Spinal cord (tissue), 10 donors: Measurements from ENCODE around the gene LPXN. TPM values are rescaled to one million over a fixed set of nuclear protein-coding genes. Genes with fewer than 3 reads are reported as not detected.

Experiments
- DNase-seq, 6 donors: peaks; one replicate each; pipeline versions ENCODE4 v3.0.0 to v3.0.0-alpha.2; 2013 to 2015; ENCODE audit warnings: low spot score in 6 of 6, low read depth in 4 of 6
- H3K27ac ChIP-seq: one replicate; pipeline ENCODE4 v1.5.1; 2013; ENCODE audit warnings: low read depth, low read length, control low read depth
- H3K27me3 ChIP-seq: one replicate; pipeline ENCODE4 v1.6.1; 2013; ENCODE audit warnings: low read length; ENCODE audit not compliant: control insufficient read depth, insufficient read depth
- H3K36me3 ChIP-seq: one replicate; pipeline ENCODE4 v1.6.1; 2013; ENCODE audit warnings: low read length; ENCODE audit not compliant: control insufficient read depth, insufficient read depth
- H3K4me1 ChIP-seq: one replicate; pipeline ENCODE4 v1.6.1; 2013; ENCODE audit warnings: low read length; ENCODE audit not compliant: control insufficient read depth, insufficient read depth
- H3K4me3 ChIP-seq: one replicate; pipeline ENCODE4 v1.5.1; 2013; ENCODE audit warnings: low read depth, low read length, control low read depth
- H3K9me3 ChIP-seq: one replicate; pipeline ENCODE4 v1.6.1; 2013; ENCODE audit warnings: low read length; ENCODE audit not compliant: control insufficient read depth, insufficient read depth
- WGBS: methylation state at CpG from one replicate; pipeline ENCODE4 v1.1.5; 2013; ENCODE audit warnings: missing lambda C conversion rate; ENCODE audit not compliant: insufficient coverage; 5-methylcytosine and 5-hydroxymethylcytosine counted together
- polyA plus RNA-seq, 2 donors: library from polyadenylated mRNA; unstranded; fragments of 120-200 nt; gene quantifications; one replicate each; pipeline ENCODE4 v1.2.1, GENCODE V29; 2013; ENCODE audit not compliant: insufficient read length in 2 of 2
- total RNA-seq, 2 donors: library from RNA; depleted of rRNA in 1 of 2; stranded (reverse); fragments of 120-200 nt in 1 of 2; fragments of >200 nt in 1 of 2; gene quantifications; one replicate each; pipeline versions ENCODE4 v1.2.3 to v1.2.4, GENCODE V29; 2013 to 2014
- donor health status: healthy.

Gene LPXN
- total and polyA plus RNA-seq, 4 donors = 5.8 to 9.3 (median 6.5) TPM

DNA sequence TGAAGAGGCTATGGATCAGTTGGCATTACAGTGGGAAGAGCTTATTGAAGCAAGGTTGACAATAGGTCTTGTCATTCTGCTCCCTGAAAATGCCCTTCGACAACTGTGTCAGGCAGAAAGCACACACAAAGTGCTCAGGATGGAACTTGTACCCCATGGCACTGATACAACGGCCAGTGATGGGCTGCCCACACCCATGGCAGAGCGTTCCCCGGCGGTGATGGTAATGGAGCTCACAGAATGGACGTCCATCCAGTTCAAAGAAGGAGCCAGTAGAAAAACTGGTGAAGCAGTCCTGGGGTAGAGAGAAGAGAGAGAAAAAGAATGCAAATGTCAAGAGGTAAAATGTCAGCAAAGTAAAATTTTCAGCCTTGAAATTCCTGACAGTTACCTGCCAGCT lies 48.2 kb downstream of the LPXN start:
- Histone ChIP-seq H3K4me3 (no peak overlapping the region), H3K27ac (no peak overlapping the region), H3K36me3 (peaks cover 13% of the 10 kb centered on the region), H3K9me3 (no peaks in the 10 kb centered on the region), H3K4me1 (no peaks in the 10 kb centered on the region), H3K27me3 (no peaks in the 10 kb centered on the region)
- WGBS = 96% methylated on average over 6 of the region's 6 CpGs
- no peak for DNase-seq

DNA sequence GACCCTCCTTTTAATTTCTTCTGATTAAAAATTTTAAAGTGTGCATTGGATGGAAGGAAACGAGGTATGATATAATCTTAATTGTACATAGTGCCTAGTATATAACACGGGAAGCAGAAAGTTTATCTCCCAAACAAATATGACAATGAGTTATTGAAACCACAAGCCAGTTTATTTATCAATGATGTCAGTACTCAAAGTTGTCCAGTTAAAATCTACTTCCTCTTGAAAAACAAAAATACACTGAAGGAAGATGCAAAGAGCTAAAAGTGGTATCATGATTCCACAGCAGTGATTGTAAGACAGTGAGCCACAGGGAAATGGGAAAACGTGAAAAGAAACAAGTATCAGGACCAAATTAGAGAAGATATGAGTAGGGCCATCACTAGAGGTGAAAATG lies 48.9 kb downstream of the LPXN start:
- no peaks in the 10 kb centered on the region for H3K27me3 ChIP-seq
- no peak overlapping the region for H3K27ac ChIP-seq
- no peaks in the 10 kb centered on the region for H3K9me3 ChIP-seq
- DNase-seq = no peak
- H3K36me3 ChIP-seq = peaks cover 7% of the 10 kb centered on the region
- H3K4me3 ChIP-seq = no peak overlapping the region
- H3K4me1 ChIP-seq = no peaks in the 10 kb centered on the region
- WGBS = 85% methylated on average over 1 of the region's 3 CpGs

- WGBS = no CpG with 5 or more reads among the region's 6 CpGs
- H3K4me3 ChIP-seq = no peak overlapping the region
- no peaks in the 10 kb centered on the region for H3K27me3 ChIP-seq
- DNase-seq = peak in 1 of 6 donors; percentile 10
- H3K27ac ChIP-seq = no peak overlapping the region
- H3K4me1 ChIP-seq = no peaks in the 10 kb centered on the region
- H3K36me3 ChIP-seq = peaks cover 5% of the 10 kb centered on the region
- no peaks in the 10 kb centered on the region for H3K9me3 ChIP-seq
Observed at GRCh38 chr11:58525037-58525614, 50.5 kb downstream of the LPXN start.

DNA sequence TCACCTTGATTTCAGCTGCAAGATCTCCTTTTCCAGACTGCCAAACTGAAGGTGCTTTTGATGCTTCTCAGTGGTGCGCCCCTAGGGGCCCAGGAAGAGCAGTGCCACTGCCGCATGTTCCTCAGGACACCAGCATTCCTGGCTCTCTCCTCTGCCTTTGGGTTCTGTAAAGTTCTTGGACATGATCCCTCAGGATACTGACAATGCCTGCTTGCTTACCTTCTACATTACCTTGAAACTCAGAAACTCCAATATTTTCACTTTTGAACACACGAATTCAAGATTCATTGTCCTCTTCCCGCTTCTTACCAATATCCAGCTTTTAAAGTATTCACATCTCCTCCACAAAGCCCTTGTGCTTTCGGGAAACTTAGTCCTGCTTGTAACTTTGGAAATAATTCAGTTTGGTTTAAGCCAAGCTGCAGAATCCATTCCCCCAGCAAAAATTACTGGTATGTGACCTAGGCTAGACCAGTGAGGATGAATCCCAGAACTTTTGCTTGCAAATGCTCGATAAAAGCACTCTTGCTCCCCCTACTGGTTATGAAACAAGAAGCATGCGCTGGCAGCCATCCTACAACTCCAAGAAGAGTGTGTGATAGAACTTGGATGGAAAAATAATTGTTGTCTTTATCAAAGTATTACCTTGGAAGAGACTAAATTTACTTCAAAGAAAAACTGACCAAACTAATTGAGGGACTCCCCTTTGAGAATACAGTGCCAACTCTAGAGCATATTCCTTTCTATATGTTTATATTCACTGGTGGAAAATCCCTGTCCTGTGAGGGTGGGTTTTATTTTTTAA lies 51.2 kb downstream of the LPXN start:
- Histone ChIP-seq H3K4me1 (no peaks in the 10 kb centered on the region), H3K27me3 (no peaks in the 10 kb centered on the region), H3K36me3 (peaks cover 3% of the 10 kb centered on the region), H3K9me3 (no peaks in the 10 kb centered on the region), H3K27ac (no peak overlapping the region), H3K4me3 (no peak overlapping the region)
- WGBS = 13% methylated on average over 3 of the region's 7 CpGs
- peak; percentile 64 to 93 (median 67) for DNase-seq

DNA sequence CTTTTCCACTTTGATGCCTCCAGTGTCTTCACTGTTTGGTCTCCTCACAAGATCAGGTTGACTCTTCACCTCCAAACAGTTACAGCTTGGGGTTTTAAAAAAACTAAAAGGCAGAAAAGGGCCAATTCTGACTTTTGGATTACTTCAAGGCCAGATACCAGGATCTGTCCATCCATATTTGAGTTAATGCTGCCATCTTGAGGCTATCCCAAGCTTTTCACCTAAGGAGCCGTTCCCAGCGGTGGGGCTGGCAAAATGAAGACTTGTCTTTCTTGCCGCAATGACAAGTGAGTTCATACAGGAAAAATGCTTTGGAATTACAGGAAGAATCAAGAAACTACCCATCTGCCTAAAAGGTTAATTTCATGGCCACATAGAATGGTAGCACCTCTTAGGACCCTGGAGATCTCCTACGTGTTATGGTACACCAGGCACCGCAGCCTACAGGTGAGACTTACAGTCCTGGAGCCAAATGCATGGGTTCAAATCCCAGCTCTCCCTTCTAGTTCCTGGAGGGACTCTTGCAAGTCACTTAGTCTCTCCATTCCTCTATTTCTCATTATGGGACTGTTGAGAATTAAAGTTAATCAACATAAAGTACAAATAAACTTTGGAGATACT lies 61.8 kb downstream of the LPXN start:
- H3K4me3 ChIP-seq = no peak overlapping the region
- 30% methylated on average over 5 of the region's 5 CpGs for WGBS
- peak in 5 of 6 donors; percentile 30 to 91 (median 59) for DNase-seq

DNA sequence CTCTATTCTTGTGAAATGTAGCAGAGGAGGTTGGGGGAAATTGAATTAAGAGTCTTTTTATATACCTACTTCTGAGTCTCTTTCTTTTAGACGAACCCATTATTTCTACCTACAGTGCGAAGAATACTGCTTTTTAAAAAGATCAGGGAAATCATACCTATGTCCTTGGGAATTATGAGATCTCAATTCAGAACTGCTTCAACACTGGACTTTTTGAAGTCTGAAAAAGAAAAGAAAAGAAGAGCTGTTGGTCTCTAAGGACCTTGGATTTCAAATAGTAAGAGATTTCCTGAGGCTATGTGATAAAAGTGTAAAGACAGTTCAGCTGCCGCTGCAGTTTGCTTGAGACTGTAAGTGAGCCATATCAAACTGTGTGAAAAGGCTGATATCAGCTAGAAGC lies 64.0 kb downstream of the LPXN start:
- no peak overlapping the region for H3K27ac ChIP-seq
- DNase-seq = peak in 1 of 6 donors; percentile 16
- WGBS = 80% methylated on average over 1 of the region's 3 CpGs

More for the DNA sequence above, 61.8 kb downstream of the LPXN start:
- Histone ChIP-seq H3K36me3 (no peaks in the 10 kb centered on the region), H3K4me1 (no peaks in the 10 kb centered on the region), H3K27ac (no peak overlapping the region), H3K27me3 (no peaks in the 10 kb centered on the region), H3K9me3 (no peaks in the 10 kb centered on the region)

DNA sequence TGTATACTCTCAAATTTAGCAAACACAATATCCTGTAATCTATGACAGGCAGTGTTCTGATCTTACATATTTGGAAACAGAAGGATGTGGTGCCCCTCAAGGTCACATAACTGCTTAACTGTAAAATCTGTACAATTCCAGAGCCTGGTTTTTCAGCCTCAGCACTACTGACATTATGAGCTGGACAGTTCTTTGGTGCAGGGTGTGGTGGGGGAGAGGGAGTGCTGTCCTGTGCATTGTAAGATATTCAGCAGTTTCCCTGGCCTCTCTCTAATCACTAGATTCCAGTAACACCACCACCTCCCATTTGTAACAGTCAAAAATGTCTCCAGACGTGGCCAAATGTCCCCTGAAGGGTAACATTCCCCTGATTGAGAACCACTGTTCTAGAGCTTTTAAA lies 65.9 kb downstream of the LPXN start:
- Histone ChIP-seq H3K27ac (no peak overlapping the region), H3K9me3 (no peaks in the 10 kb centered on the region), H3K4me3 (no peak overlapping the region), H3K36me3 (no peaks in the 10 kb centered on the region), H3K4me1 (no peaks in the 10 kb centered on the region), H3K27me3 (no peaks in the 10 kb centered on the region)
- DNase-seq = no peak
- no CpG with 5 or more reads among the region's 1 CpG for WGBS

More for the DNA sequence above, 64.0 kb downstream of the LPXN start:
- H3K9me3 ChIP-seq = no peaks in the 10 kb centered on the region
- no peak overlapping the region for H3K4me3 ChIP-seq
- no peaks in the 10 kb centered on the region for H3K27me3 ChIP-seq
- no peaks in the 10 kb centered on the region for H3K36me3 ChIP-seq
- no peaks in the 10 kb centered on the region for H3K4me1 ChIP-seq

DNA sequence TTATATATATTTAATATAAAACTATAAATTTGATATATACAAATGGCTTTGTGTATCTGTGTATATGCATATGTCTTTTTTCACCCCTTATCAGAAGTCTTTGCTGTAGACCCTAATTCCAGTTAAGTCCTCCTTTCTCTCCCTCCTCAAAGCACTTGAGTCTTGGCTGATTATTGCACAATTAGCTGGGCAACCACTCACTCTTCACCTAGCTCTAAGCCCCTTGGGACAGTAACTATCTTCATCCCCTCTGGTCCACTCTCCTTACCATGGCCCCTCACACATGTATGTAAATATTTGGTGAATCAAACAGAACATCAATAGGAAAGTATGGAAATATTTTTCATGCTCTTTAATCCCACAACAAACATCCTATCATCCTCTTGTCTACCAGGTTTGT lies 66.8 kb downstream of the LPXN start:
- Histone ChIP-seq H3K27me3 (no peaks in the 10 kb centered on the region), H3K4me3 (no peak overlapping the region), H3K4me1 (no peaks in the 10 kb centered on the region), H3K36me3 (no peaks in the 10 kb centered on the region), H3K27ac (no peak overlapping the region), H3K9me3 (no peaks in the 10 kb centered on the region)
- no peak for DNase-seq

DNA sequence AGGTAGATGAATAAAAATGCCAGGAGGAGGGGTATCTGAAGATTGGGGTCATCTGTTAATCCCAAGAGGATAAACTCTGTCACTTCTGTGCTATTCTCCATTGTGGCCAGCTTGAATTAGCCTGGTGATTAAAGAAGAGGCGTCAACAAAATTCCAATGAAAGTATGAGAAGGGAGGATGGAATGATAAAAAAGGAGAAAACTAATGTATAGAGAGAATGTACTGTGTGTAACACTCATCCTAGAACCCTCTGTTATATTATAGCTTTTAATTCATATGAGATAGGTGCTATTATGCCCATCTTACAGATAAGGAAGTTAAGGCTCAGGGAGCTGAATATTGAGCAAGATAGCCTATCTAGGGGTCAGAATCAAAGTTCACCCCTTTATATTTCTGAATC lies 67.7 kb downstream of the LPXN start, which contains the start of gene OR5B21:
TSS of gene OR5B21 (minus strand) at position 101 of the 400 bp plus-strand sequence. CDS start at position 101, 0 bp downstream.
- Histone ChIP-seq H3K27me3 (no peaks in the 10 kb centered on the region), H3K27ac (no peak within 1 kb of the TSS), H3K36me3 (no peaks in the 10 kb centered on the region), H3K9me3 (no peaks in the 10 kb centered on the region), H3K4me3 (no peak within 1 kb of the TSS), H3K4me1 (no peaks in the 10 kb centered on the region)
- no CpG with 5 or more reads among the region's 1 CpG for WGBS
- DNase-seq = no peak
